Measurements from ENCODE around the gene HPS5. TPM values are rescaled to one million over a fixed set of nuclear protein-coding genes. Genes with fewer than 3 reads are reported as not detected.

The HPS5 gene
- total RNA-seq, 1 experiment from 2014 or later: 15.4 TPM

DNA sequence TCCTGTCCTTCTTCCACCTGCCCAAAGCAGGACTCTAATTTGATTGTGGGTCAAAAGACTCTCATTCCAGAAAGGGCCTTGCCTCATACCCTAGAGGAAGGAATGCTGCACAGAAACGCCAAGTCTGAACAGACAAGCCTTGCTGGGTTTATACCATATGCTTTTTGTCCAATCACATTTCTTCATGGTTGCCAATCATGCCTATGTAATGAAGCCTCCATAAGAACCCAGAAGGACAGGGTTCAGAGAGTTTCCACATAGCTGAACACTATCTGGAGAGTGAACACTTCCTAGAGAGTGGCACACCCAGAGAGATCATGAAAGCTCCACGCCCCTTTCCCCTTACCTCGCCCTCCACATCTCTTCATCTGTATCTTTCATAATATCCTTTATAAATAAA is 68.7 kb downstream of the HPS5 start:
- Histone ChIP-seq H4K5ac (ENCODE audit: insufficient read length, low read depth, low read length) (no peak overlapping the region), H3K27me3 (ENCODE audit: insufficient read depth, low read length) (no peaks in the 10 kb centered on the region), H3K79me1 (ENCODE audit: insufficient read depth, low read depth, low read length, poor library complexity, severe bottlenecking) (no peaks in the 10 kb centered on the region), H3K9ac (ENCODE audit: extremely low read depth, insufficient read length, low read length) (no peak overlapping the region), H4K8ac (replicated peaks; ENCODE audit: insufficient read length, low read depth, low read length) (no peak overlapping the region), H3K27ac (ENCODE audit: insufficient read length, low read depth, low read length) (no peak overlapping the region), H2AK5ac (ENCODE audit: insufficient read length, low read length) (no peak overlapping the region), H3T11ph (ENCODE audit: low read length) (no peak overlapping the region), H3K9me3 (ENCODE audit: control insufficient read depth, low read depth, low read length) (no peaks in the 10 kb centered on the region), H2BK5ac (ENCODE audit: insufficient read length, low read length) (no peak overlapping the region), H3K4ac (ENCODE audit: low read depth, low read length) (no peak overlapping the region), H3K4me2 (ENCODE audit: insufficient read depth, insufficient read length, low read length) (no peak overlapping the region), H3K23me2 (ENCODE audit: insufficient read length, low read depth, low read length, poor library complexity, severe bottlenecking) (no peaks in the 10 kb centered on the region), H3K23ac (ENCODE audit: insufficient read length, low read depth, low read length) (no peak overlapping the region), H3K4me1 (ENCODE audit: insufficient read depth, low read length) (no peaks in the 10 kb centered on the region), H2AFZ (ENCODE audit: low read length) (no peak overlapping the region), H4K20me1 (ENCODE audit: control insufficient read depth, insufficient read depth, insufficient read length) (no peaks in the 10 kb centered on the region), H2BK15ac (ENCODE audit: low read depth, low read length) (no peak overlapping the region), H2BK20ac (ENCODE audit: low read depth, low read length, poor library complexity, severe bottlenecking) (no peak overlapping the region), H2BK120ac (ENCODE audit: low read depth, low read length, poor library complexity, severe bottlenecking) (no peak overlapping the region), H2BK12ac (ENCODE audit: insufficient read length, low read depth, low read length) (no peak overlapping the region), H3K18ac (ENCODE audit: insufficient read length, low read depth, low read length) (no peak overlapping the region), H4K91ac (ENCODE audit: insufficient read length, low read depth, low read length) (no peak overlapping the region), H3K79me2 (ENCODE audit: insufficient read depth, low read length) (no peaks in the 10 kb centered on the region), H3K14ac (ENCODE audit: insufficient read depth, low read length) (no peak overlapping the region), H3K56ac (ENCODE audit: insufficient read length, low read depth, low read length) (no peak overlapping the region)
- Mint-ChIP-seq H3K4me1 (no peaks in the 10 kb centered on the region), H3K27ac (no peak overlapping the region; a peak in 1 of 7 replicates), H3K27me3 (ENCODE audit: low read depth) (no peaks in the 10 kb centered on the region; the same call in 1 of the 2 replicates), H3K4me3 (no peak overlapping the region), H3K36me3 (ENCODE audit: insufficient read depth in 1 of 3, low read depth in 3 of 3) (no peaks in the 10 kb centered on the region), H3K9me3 (no peaks in the 10 kb centered on the region)
- DNase-seq: no peak
- WGBS (ENCODE audit: extremely low coverage, insufficient read length, low lambda C conversion rate): no CpG with 5 or more reads among the region's 3 CpGs
- TF ChIP-seq, protein P1, sequence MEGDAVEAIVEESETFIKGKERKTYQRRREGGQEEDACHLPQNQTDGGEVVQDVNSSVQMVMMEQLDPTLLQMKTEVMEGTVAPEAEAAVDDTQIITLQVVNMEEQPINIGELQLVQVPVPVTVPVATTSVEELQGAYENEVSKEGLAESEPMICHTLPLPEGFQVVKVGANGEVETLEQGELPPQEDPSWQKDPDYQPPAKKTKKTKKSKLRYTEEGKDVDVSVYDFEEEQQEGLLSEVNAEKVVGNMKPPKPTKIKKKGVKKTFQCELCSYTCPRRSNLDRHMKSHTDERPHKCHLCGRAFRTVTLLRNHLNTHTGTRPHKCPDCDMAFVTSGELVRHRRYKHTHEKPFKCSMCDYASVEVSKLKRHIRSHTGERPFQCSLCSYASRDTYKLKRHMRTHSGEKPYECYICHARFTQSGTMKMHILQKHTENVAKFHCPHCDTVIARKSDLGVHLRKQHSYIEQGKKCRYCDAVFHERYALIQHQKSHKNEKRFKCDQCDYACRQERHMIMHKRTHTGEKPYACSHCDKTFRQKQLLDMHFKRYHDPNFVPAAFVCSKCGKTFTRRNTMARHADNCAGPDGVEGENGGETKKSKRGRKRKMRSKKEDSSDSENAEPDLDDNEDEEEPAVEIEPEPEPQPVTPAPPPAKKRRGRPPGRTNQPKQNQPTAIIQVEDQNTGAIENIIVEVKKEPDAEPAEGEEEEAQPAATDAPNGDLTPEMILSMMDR (conservative IDR thresholded peaks at IDR 0.05): no peak; the same call in 2 of the 3 replicates

Data from H9 (cell line).